T follicular helper cell (primary cell): ENCODE measurements around the gene TMEM158.

ENCODE experiments used
- DNase-seq: peaks from one replicate; pipeline ENCODE4 v3.0.0-alpha.2; 2020; ENCODE audit warnings: low read depth

TMEM158 gene

DNA sequence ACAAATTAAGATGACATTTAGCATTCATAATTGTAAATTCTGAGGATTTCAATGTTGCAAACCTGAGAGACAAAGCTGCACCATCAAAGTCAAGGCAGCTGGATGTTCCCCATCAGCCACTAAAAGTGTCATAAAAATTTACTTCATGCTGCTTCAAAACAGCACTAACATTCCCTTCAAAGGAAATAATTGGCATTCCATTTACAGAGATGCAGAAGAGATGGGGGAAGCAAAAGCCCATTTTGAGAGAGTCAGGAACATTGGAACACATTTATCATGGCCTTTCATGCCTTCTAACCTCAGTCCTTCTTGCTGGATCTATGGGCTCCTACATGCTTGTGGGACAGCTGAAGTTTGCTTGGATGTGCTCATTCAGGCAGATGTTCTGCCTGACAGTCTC, 6.4 kb upstream of the TMEM158 start:
- DNase-seq = no peak

DNA sequence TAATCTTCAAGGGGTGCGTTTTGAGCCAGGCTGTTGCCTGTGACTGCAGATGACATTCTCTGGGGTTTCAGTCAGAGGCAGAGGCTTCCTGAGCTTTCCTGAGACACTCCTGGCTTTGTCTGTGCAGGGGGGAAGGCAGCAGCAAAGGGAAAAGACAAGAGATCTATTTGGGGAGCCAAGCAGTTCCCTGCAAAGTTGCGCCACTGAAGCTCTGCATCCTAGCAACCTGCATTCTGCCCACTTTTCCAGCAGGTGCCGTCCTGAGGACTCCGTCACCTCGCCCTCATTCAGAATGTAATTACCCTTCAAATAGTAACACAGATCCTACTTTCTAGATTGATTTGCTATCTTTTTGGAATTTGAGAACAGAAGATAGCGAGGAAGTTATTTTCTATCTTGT, 1.9 kb upstream of the TMEM158 start:
- DNase-seq = no peak

DNA sequence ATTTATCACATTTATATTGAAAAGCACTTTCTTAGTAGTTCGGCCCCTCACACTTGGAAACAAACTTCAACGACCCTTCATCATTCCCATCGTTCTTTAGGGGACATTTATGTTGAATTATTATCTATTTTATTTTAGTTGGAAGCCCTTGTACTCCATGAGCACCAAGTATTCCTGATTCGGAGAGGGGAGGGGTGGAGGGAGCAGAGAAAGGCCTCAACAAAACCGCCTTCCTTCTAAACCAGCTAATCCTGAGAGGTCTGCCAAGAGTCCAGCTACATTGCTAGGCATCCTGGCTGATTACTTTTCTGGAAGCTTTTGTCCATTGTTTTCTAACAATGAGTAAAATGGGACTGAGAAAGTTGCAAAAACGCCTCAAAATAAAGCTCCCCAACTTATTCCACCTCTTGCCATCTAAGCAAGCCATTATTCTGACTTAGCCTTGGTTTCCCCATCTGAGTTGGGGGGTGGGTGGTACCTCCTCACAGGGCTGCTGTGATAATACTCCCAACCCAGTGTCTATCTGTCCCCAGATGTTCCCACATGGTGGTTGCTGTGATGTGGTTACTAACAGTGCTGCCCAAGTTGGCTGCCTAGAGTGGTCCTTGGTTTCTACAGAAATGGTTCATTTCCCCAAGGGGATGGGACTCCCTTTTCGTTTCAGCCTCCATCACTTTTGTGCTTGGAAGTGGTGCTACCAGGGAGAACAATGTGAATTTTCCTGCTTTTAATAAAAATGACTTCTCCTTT, 1.2 kb upstream of the TMEM158 start:
- DNase-seq = no peak

DNA sequence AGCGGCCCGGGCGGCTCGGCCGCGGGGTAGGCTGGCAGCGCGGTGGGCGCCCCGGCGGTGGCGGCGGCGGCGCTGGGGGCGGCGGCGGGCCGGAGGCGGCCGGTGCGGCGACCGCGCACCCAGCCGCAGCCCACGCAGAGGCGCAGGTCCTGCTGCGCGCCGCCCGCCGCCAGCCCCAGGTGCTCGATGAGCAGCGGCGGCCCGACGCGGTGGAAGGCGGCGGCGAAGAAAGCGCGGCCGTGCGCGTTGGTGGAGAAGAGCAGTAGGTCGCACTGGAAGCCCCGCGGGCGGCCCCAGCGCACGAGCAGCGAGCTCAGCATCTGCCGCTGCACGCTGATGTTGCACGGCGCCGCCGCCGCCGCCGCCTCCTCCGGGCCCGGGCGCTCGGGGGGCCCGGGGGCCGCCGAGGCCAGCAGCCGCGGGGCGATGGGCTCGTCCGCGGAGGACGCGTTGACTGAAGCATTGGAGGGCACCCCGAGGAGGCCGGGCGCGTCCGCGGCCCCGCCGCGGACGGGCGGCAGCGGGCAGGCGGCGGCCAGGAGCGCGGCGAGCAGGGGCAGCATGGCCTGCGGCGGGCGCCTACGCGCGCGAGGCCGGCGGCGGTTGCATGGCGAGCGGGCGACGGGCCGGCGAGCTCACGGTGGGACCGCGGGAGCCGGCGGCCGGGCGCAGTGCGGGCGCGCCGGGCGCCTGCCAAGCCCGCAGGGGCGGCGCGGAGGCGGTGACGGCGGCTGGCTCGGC, 452 bp downstream of the TMEM158 start:
- DNase-seq = peak; percentile 6

DNA sequence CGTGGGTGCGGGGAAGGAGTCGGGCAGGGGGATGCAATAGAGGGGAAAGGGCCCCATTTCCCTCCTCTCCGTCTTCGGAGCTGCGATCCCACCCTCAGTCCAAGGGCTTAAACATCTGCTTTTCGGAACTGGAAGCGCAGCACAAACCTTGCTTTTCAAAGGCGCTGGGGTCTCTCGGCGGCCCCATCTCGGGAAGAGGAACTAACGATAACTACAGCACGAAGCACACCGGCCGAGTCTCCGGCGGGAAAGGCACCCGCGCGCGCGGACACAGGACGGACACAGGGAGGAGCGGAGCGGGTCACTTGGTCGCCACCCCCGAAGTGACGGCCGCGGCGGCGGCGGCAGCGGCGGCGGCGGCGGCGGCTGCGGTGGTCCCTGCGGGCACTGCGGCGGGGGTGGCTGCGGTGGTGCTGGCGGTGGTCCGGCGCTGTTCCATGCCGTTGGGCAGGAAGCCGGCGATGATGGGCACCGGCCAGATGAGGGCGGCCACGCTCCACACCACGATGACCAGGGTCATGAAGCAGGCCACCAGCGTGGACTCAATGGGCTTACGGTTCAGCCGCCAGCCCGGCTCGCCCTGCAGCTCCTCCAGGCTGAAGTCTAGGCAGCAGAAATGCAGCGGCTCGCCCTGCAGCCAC, 1.1 kb downstream of the TMEM158 start:
- DNase-seq = no peak

DNA sequence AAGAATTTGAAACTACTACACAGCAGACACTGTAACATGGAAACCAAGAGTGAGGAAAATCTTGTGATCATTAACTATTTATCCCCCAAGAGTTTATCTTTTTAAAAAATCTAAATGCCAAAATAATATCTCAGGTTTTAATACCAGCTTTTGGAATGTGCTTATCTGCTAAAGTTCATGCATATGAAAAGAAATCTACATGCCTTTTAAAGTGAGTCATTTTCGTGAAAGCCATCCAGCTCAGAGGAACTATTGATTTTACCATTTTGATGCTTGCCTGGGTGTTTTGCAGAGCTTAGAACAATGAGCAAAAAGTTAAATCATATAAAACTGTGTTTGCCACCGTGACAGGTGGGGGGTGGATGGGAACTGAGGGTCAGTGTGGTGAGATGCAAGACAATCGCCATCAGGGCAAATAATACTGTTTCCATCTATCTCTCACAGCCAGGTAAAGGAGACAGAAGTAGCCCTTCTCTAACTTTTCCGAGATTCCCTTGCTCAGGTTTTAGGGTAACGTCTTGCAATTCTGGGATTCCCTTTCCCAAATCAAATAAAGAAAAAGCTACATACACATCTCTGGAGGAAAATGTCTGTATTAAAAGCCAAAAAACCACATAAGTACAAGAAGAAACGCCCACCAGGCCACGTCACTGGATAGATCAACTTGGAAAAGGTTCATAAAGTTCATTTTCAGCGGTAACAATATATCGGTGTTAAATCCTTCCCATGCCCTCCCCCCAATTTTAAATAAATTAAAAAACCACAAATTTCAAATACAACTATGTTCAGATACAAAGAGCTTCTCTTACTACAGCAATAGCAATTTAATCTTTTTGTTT, 2.0 kb downstream of the TMEM158 start:
- no peak for DNase-seq

DNA sequence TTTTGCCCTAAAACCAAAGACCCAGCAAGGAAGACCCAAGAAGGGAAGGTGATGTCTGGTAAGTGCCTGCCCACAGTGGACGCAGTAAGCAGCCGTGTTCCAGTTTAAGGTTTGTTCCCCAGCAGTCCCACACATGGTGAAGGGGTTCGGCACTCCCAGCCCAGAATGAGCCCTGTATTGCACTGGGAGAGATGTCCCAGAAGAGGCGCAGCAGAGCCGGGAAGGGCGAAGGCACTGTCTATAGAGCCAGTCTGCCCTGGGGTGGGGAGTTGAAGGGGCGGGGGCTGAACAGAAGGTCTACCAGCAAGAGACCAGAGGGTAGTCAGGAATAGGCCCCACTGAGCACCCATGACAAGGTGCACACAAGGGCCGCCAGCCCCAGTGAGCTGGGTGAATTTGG, 6.4 kb downstream of the TMEM158 start:
- no peak for DNase-seq

DNA sequence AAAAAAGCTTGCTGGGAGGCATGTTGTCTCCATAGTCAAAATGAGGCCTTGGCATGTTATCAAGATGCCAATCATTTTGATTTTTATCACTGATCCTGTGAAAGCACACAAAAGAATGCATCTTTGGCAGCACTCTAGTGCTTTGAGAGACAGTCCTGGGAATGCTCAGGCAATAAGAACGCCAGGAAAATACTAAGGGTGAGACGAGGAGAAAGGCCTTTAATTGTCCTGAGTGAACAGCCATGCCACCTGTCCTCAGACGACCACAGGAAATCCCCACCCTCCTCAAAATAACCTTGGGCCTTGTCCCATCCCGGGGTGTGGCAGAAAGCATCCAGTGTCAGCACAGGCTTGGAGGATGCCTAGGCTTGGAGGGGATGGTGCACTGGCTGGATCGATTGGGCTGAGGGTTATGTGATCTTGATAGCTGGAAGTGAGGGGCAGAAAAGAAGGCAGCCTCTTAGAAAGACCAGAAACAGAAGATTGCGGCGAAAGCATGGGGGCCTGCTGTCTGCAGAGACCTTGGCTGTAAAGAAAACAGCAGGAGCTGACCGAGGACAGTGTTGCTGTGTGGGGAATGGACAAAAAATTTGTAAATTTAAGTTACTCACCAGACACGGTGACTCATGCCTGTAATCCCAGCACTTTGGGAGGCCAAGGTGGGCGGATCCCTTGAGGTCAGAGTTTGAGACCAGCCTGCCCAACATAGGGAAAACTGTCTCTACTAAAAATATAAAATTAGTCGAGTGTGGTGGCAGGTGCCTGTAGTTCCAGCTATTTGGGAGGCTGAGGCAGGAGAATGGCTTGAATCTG, 7.3 kb downstream of the TMEM158 start:
- no peak for DNase-seq

DNA sequence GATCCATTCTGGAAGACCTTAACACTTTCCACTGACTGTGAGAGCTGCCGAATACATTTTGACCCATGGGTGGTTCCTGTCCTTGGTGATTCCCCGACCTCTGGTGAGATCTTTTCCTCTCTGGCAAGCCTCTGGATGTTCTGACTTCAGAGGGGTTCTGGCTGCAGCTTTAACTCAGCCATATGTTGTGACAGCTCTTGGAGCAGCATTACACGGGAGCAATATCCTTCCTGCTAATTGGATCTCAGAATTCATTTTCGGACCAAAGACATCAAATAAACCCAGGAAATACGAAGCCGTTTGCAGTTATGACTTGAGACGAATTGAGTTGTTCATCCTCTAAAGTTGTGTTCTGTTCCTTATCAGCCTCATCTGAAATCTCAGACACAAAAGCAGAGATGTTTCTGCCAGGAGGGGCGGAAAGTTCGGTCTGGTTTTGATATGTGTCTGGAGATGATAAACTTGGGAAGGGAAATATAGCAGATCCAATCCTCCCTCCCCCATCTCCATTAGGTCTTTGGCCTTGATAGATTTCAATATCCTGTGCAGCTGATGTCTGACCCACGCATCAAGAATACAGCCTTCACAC, 10.0 kb downstream of the TMEM158 start:
- no peak for DNase-seq

DNA sequence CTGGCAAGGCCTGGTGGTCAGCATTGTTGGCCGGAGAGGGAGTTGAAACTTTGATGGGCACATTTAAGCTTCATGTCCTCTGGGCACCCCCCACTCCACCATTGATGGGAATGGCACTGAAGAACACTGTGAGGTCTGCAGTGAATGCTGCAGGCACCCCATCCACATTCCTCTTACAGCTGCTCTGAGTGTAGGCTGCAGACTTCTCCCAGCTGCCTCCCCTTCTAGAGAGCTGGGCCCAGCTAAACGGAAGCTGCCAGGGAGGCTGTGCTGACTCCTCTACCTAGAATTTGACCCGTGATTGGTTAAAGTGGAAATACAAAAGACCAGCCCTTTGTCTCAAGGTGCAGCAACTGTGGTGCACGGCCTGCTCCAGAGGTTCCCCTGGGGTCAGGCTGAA, 10.6 kb downstream of the TMEM158 start:
- no peak for DNase-seq

DNA sequence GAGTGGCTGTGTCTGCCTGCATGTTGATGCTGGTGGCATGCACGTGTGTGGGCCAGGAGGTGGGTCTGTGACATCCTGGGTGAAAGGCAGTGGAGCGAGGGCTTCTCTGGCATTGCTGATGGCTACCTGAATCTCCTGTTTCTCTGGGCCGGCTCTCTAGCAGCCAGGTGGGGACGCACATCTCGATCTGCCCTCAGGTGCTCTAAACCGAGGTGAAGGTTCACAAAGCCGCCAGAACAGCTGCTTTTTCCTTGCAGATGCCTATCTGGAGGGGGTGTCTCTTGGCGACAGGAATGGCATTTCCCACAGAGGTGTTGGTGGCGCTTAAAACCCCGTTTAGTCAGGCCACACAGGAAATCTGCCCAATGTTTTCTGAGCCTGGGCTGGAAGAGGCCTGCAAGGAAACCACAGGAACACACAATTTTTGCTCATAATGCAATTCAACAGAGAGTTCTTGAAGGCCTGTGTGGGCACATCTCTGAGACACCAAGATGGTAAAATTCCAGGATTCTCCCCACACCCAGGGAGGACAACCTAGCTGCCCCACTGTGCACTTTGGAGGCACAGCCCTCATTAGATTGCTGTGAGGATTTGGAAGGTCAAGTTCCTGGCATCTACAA, 11.9 kb downstream of the TMEM158 start:
- DNase-seq = no peak

DNA sequence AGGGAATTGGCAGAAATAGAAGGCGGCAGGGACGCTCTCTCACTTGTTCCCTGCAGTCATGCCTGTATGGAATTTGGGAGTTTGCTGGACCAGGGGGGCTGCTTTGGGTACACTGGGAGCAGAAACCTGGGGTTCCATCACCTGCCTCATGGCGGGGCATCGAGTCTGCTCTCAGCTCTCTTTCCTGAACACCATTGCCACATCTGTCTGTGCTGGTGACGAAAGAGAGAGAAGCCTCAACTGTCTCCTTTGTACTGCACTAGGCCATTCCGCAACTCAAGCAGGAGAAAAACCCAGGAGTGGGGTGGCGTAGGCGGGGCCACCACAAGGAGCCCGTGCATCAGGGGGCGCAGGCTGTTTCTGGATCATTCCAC, 14.0 kb downstream of the TMEM158 start:
- DNase-seq = no peak

DNA sequence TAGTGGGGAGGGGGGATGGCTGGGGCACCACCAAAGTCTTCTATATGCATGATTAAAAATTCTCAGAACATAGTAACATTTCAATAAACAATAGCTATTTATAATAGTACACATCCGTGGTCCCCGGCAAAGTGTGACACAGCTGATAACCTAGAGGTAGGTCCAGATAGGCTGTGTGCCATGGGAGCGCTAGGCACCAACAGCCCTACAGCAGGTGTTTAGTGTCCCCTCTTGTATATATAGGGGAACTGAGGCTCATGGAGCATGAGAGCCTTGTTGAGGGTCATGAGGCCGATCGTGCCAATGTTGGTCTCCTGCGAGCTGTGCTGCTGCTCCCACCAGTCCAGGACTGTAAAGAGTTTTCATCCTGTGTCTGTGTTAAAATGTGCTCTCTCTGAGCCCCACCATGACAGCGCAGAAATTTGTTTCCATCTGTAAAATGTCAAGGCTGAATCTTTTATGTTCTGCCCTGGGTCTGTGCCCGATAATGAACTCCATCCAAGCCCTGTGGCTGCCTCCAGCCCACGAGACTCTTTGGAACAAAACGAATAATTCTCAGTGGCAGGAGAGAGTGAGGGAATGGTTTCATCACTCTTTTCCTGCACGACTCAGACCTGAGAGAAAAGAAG, 14.5 kb downstream of the TMEM158 start:
- DNase-seq = no peak

DNA sequence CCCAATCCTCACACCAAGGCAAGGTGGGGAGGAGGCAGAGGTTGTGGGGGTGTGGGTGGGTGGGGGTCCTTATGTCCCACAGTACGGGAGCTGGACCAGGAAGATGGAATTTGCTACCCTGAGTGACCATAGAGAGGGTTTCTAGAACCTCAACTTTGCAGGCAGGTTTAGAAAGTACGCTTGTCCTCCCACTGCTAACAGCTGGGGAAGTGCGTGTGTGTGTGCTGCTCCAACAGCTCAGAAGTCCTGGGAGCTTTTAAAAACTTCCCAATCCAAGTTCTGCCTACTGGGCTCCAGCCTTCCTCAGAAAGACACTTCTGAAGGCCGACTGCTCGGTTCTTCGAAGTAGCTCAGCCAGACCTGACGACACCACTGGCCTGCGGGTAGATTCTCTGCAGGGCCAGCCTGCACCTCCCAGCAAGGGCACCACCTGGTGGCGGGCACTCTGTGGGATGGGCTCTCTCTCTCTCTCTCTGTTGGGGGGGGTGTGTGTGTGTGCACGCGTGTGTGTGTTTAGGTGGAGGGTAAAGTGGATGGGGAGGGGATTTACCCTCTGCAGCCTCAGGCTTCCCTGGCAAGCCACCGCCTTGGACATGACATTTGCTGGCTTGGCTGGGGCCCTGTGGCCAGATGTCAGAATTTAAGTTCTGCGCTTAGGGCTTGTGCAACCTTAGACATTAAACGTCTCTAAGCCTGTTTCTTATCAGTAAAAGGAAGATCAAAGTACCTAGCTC, 15.6 kb downstream of the TMEM158 start:
- peak; percentile 74 for DNase-seq

DNA sequence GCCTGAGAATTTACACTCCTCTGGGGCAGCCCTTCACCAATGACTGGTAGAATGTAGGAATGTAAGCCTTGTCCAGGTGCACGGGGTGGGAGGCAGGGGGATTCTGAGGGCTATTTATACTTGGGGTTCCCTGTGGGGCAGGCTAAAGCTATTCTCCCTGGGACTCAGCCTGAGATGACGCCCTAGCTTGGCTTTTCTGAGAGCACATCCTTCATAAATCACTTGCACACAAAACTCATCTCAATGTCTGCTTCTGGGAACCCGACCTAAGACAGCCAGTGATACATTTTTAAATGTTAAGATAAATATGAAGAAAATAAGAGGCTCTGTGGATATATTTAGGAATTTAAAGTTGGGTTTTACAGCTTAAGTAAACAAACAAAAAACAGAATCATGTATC, 16.6 kb downstream of the TMEM158 start:
- no peak for DNase-seq

DNA sequence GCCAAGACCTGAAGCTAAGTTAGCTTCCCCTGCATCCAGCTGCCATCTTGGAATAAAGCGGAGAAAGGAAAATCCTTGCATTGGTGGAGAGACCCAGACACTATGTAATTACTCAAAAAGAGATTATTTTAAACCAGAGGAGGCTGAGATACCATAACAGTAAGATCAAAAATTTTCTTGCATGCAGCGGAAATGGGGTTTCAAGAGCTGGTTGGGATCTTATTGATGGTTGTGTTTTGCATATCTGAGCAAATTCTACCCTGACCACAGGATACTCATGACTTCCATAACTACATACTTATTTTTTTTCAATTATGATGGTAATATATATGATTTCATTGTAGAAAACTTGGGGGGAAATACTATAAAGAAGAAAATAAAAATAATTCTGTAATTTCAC, 17.5 kb downstream of the TMEM158 start:
- no peak for DNase-seq

DNA sequence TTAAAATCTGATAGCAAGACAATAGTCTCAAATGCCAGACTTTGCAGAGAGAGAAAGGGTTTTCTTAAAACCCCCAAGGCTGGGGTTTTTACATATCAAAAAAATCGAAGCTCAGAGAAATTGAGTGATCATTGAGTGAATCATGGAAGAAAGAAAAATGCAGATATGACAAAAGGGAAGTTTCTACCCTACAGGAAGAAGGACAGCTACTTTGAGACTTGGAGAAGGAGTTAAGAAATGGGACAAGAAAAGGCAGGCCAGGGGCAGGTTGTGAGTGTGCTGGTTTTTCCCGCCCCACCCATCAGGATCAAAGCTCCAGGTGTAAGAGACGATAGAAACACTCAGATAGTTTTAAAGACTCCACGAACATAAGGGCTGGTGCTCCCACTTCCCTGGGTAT, 18.6 kb downstream of the TMEM158 start:
- no peak for DNase-seq

DNA sequence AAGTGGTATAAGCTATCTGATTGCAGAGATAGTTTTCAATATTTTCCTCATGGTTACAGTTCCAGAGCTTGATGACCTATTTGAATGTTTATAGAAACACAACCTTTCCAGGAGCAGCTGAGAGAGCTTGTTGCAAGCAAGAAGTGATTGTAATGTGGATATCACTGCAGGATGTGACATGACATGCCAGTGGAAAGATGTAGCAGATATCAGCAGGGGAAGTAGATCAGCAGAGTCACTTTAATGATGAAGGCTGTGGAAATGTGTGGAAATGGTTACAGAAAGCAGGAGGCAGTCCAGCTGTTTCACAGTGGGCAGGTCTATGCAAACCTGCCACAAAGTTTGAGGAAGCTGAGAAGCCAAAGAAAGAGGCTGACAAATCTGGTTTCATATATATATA, 21.0 kb downstream of the TMEM158 start:
- no peak for DNase-seq

DNA sequence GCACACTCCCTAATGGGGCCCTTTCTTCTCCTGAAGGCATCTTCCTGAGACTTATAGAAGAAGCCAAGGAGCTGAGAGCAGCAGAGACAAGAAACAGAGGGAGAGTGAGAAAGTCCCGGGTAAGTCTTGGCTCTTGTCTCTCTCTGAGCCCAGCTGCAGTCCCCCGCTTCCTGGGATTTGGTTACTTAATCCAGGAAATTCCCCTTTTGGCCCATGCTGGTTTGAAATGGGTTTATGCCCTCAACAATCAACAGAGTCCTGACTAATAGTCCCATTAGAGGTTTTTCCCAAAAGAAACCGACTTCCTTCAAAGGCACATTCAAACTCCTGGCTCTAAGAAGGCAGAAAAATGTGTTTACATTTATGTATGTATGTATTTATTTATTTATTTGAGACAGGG, 22.0 kb downstream of the TMEM158 start:
- DNase-seq = no peak
